HepG2 (cell line): ENCODE results near the gene CDH23. TPM values are rescaled to one million over a fixed set of nuclear protein-coding genes. Genes with fewer than 3 reads are reported as not detected.

Source experiments
- ATAC-seq: fragments of 200-7000 bp; cut with Tn5 transposase; 3 replicates; pipeline ENCODE4 v1.9.1; 2020; ENCODE audit warnings: mild to moderate bottlenecking, moderate library complexity
- BruUV-seq: library from RNA; stranded (reverse); fragments of 400-500 nt; replicated peaks from 2 replicates; lab custom pipeline; 2021; lab: Mats Ljungman, UMichigan
- CTCF ChIA-PET: fragments of 300-600 bp; formaldehyde crosslinking; extraction: SDS; loops from one replicate; lab custom pipeline; 2021; ENCODE audit warnings: low total read pairs, inconsistent platforms, low intra/inter-chr PET ratio; lab: Yijun Ruan, JAX
- POLR2A ChIA-PET: fragments of 350-600 bp; sonication (Branson Sonifier 250); formaldehyde crosslinking; loops from one replicate; lab custom pipeline; 2020; ENCODE audit warnings: antibody characterized with exemption, inconsistent platforms; lab: Yijun Ruan, JAX
- DNase-seq: peaks from one replicate; pipeline ENCODE4 v3.0.0-alpha.2; 2015; ENCODE audit warnings: low spot score
- FAIRE-seq: peaks from 3 replicates; lab custom pipeline; 2011; peaks lifted over from hg19 to GRCh38; lab: Jason Lieb, UNC
- H2AFZ ChIP-seq: one replicate; pipeline ENCODE4 v1.6.1; 2011; ENCODE audit warnings: low read length, inconsistent platforms
- H3K27ac ChIP-seq: fragments of 300-600 bp; 3 replicates; pipeline ENCODE4 v1.8.0; 2011; ENCODE audit warnings: mixed run types, mild to moderate bottlenecking, mixed read lengths, low read length, inconsistent platforms; ENCODE audit not compliant: insufficient read depth; ENCODE audit errors: extremely low read length
- H3K27me3 ChIP-seq, 2 experiments: fragments of 200-600 bp in 1 of 2; 2 replicates in 1 of 2; 3 replicates in 1 of 2; pipeline versions ENCODE4 v1.6.0 to v1.8.0; 2011; ENCODE audit warnings: low read length in 2 of 2, mild to moderate bottlenecking in 2 of 2, moderate library complexity in 2 of 2, inconsistent platforms in 1 of 2; ENCODE audit not compliant: insufficient read depth in 2 of 2, control insufficient read depth in 1 of 2
- H3K36me3 ChIP-seq, 2 experiments: fragments of 200-600 bp in 1 of 2; replicated peaks in 1 of 2; 2 replicates in 1 of 2; 3 replicates in 1 of 2; pipeline versions ENCODE4 v1.5.1 to v1.8.0; 2011; ENCODE audit warnings: low read length in 2 of 2, inconsistent platforms in 1 of 2; ENCODE audit not compliant: insufficient read depth in 2 of 2, control insufficient read depth in 1 of 2
- H3K4me1 ChIP-seq: 2 replicates; pipeline ENCODE4 v1.5.1; 2012; ENCODE audit warnings: low read length, inconsistent platforms; ENCODE audit not compliant: insufficient read depth
- H3K4me2 ChIP-seq: 2 replicates; pipeline ENCODE4 v1.6.0; 2011; ENCODE audit warnings: low read depth, low read length, inconsistent platforms
- H3K4me3 ChIP-seq, 3 experiments: fragments of 200-600 bp in 1 of 3; sonication (generic), shearing (Covaris generic) in 1 of 3; replicated peaks in 1 of 3; 2 replicates each; pipeline ENCODE4 v1.5.1; 2011 to 2016; ENCODE audit warnings: low read length in 3 of 3, inconsistent platforms in 2 of 3, low read depth in 2 of 3, mild to moderate bottlenecking in 2 of 3, control low read depth in 1 of 3, mixed read lengths in 1 of 3; ENCODE audit not compliant: insufficient read depth in 1 of 3
- H3K79me2 ChIP-seq: one replicate; pipeline ENCODE4 v1.6.1; 2011; ENCODE audit warnings: low read length, inconsistent platforms; ENCODE audit not compliant: insufficient read depth
- H3K9ac ChIP-seq: 2 replicates; pipeline ENCODE4 v1.6.0; 2011; ENCODE audit warnings: mild to moderate bottlenecking, low read depth, low read length, inconsistent platforms; ENCODE audit not compliant: insufficient read depth
- H3K9me3 ChIP-seq: 2 replicates; pipeline ENCODE4 v1.5.1; 2012; ENCODE audit warnings: mild to moderate bottlenecking, low read length
- H4K20me1 ChIP-seq: 2 replicates; pipeline ENCODE4 v1.6.0; 2011; ENCODE audit warnings: inconsistent platforms, mild to moderate bottlenecking, low read length, moderate library complexity; ENCODE audit not compliant: insufficient read depth
- PREB ChIP-seq: sonication (generic); formaldehyde crosslinking; IDR thresholded peaks from 2 replicates; pipeline ENCODE4 v1.4.0; 2020; ENCODE audit warnings: missing genetic modification reagents
- SNAPC5 ChIP-seq: sonication (generic); formaldehyde crosslinking; IDR thresholded peaks from 2 replicates; pipeline ENCODE4 v1.8.1; 2023; ENCODE audit warnings: mild to moderate bottlenecking, missing genetic modification reagents, borderline replicate concordance
- SRF ChIP-seq: IDR thresholded peaks from 2 replicates; pipeline ENCODE4 v1.6.1; 2011; ENCODE audit warnings: mild to moderate bottlenecking, low read depth, low read length, moderate library complexity
- TCF12 ChIP-seq, 2 experiments: fragments of 450-650 bp in 1 of 2; sonication (generic) in 1 of 2; formaldehyde crosslinking in 1 of 2; IDR thresholded peaks; 2 replicates each; pipeline versions ENCODE4 v1.6.1 to v1.8.0; 2017 to 2022; ENCODE audit warnings: antibody characterized with exemption in 1 of 2, mild to moderate bottlenecking in 1 of 2, missing genetic modification reagents in 1 of 2, moderate library complexity in 1 of 2
- ZNF670 ChIP-seq: sonication (generic); formaldehyde crosslinking; IDR thresholded peaks from 2 replicates; pipeline ENCODE4 v1.8.0; 2022; ENCODE audit warnings: mild to moderate bottlenecking, missing genetic modification reagents, borderline replicate concordance
- ZNF816 ChIP-seq: sonication (generic); formaldehyde crosslinking; IDR thresholded peaks from 2 replicates; pipeline ENCODE4 v1.8.0; 2022; ENCODE audit warnings: missing genetic modification reagents, mild to moderate bottlenecking, borderline replicate concordance
- WGBS: methylation state at CpG from one replicate; pipeline ENCODE4 v1.1.6; 2017; ENCODE audit warnings: low lambda C conversion rate; 5-methylcytosine and 5-hydroxymethylcytosine counted together
- in situ Hi-C: cut with HindIII; loops from 2 replicates; pipeline ENCODE4 v1.10.0; 2017; ENCODE audit warnings: low pct_unique_long_range_greater_than_20kb; ENCODE audit not compliant: extremely low pct_ligation_motif_present
- intact Hi-C: fragments of 100-400 bp; cut with micrococcal nuclease; formaldehyde crosslinking; loops from one replicate; pipeline ENCODE4 v1.10.0; 2022; ENCODE audit not compliant: unreplicated experiment
- polyA plus RNA-seq, 8 experiments: library from polyadenylated mRNA; depleted of rRNA in 3 of 8; stranded (reverse) in 7 of 8; unstranded in 1 of 8; fragments of >200 nt; fragmentation: Illumina TruSeq in 4 of 8; extraction: Trizol in 4 of 8; gene quantifications; 2 replicates each; pipeline versions ENCODE4 v1.2.1 to v1.2.3, GENCODE V29; 2011 to 2016; ENCODE audit warnings: low read depth in 4 of 8, missing spikeins in 1 of 8, mixed read lengths in 1 of 8; ENCODE audit not compliant: insufficient read depth in 1 of 8
- total RNA-seq, 5 experiments: library from RNA; depleted of rRNA; stranded (reverse); fragments of >200 nt; fragmentation: Illumina TruSeq; extraction: Trizol; gene quantifications; 2 replicates each; pipeline ENCODE4 v1.2.3, GENCODE V29; 2016; ENCODE audit warnings: low read depth in 1 of 5
- TF ChIP-seq, protein P1 (sequence below): sonication (generic); formaldehyde crosslinking; IDR thresholded peaks from 2 replicates; pipeline ENCODE4 v1.4.0; 2020; ENCODE audit warnings: missing genetic modification reagents

CDH23 gene
- total and polyA plus RNA-seq, 2 of the 13 experiments (the other 11 are each of a cell fraction or from before 2014, with no cell fraction given): 0.13 TPM; not detected in 1

- intact Hi-C loops (no loop called here), in situ Hi-C loops (no loop called here)
- no peaks in the 10 kb centered on the region for H3K79me2 ChIP-seq
- ChIA-PET POLR2A (no interaction called here), CTCF (no interaction called here)
- no peak overlapping the region for H3K9ac ChIP-seq
- H3K27ac ChIP-seq: no peak overlapping the region
- no peak for TF ChIP-seq SNAPC5 (CRISPR knock-in tag)
- H4K20me1 ChIP-seq: no peaks in the 10 kb centered on the region
- no peak for DNase-seq
- BruUV-seq: no TSS peak
- H3K36me3 ChIP-seq: no peaks in the 10 kb centered on the region
- peaks cover 3 to 30% of the 10 kb centered on the region in 2 experiments; a peak in 4 of 5 replicates for H3K27me3 ChIP-seq
- H3K4me1 ChIP-seq: no peaks in the 10 kb centered on the region
- 30% methylated on average over 4 of the region's 4 CpGs for WGBS
- FAIRE-seq: no peak
- H2AFZ ChIP-seq: no peak overlapping the region
- H3K9me3 ChIP-seq: no peaks in the 10 kb centered on the region
- no peak overlapping the region for H3K4me2 ChIP-seq
- no peak for ATAC-seq
- no peak overlapping the region for H3K4me3 ChIP-seq
Measured at GRCh38 chr10:71530781-71531180, 134.1 kb downstream of the CDH23 start.

DNA sequence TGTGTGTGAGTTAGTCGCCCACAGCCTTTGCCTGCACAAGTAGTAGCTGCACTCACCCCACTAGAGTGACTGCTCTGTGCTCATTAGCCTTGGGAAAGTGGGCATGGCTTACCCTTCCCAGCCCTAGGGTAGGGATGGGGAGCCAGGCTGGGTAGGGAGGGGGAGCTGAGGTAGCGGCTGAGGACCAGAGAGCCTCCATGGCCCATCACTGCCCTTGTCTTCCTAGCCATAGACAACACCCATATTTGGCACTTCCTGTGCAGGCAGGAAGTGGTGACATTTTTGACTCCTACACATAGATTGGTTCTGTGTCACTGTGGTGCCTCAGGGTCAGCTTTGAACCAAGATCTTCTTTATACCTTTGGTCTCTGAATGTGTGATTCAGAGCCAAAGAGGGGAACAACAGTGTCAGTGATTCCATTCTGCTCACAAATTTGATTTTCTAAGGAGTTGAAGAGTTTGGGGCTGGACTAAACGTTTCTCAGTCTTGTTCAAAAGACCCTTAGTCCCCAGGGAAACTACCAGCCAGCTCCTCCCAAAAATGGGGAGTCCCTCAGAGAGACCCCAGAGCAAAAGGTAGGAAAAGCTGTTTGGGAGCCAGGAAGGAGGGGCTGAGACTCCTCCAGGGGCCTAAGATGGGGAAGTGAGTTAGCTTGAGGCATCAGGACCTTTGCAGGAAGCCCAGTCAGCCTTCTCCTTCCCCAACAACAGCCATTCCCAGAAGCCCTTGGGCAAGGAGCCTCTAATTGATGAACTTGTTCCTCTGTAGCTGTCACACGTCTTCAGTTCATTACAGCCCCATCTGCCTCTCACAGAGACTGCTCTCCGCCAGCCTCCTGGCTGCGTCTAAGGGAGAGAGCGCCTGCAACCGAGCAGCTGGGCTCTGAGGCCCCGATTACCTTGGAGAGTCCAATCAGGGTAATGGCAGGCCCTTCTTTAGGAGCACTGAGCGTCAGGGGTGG, 135.0 kb downstream of the CDH23 start:
- TF ChIP-seq ZNF670 (CRISPR knock-in tag) (no peak), TCF12 (IDR thresholded peaks at IDR 0.05) (no peak), TCF12 (CRISPR knock-in tag; IDR thresholded peaks at IDR 0.05) (no peak), ZNF816 (CRISPR knock-in tag) (no peak), PREB (CRISPR knock-in tag) (no peak), SRF (peak; percentile 43; the same call in 1 of the 2 replicates)
- TF ChIP-seq, protein P1, sequence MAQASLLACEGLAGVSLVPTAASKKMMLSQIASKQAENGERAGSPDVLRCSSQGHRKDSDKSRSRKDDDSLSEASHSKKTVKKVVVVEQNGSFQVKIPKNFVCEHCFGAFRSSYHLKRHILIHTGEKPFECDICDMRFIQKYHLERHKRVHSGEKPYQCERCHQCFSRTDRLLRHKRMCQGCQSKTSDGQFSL (CRISPR knock-in tag): no peak
- intact Hi-C loops: no loop called here
- no peaks in the 10 kb centered on the region for H3K9me3 ChIP-seq
- H2AFZ ChIP-seq: no peak overlapping the region
- 65% methylated on average over 7 of the region's 10 CpGs for WGBS
- no peaks in the 10 kb centered on the region for H3K4me1 ChIP-seq
- POLR2A ChIA-PET: no interaction called here
- BruUV-seq: no TSS peak
- CTCF ChIA-PET: no interaction called here
- no peaks in the 10 kb centered on the region for H3K79me2 ChIP-seq
- peaks cover 4 to 34% of the 10 kb centered on the region in 2 experiments; a peak in 3 of 5 replicates for H3K27me3 ChIP-seq
- H4K20me1 ChIP-seq: no peaks in the 10 kb centered on the region
- no peaks in the 10 kb centered on the region for H3K36me3 ChIP-seq
- H3K27ac ChIP-seq: no peak overlapping the region
- DNase-seq (no peak), ATAC-seq (no peak), FAIRE-seq (no peak)
- H3K4me2 ChIP-seq: no peak overlapping the region
- H3K4me3 ChIP-seq: no peak overlapping the region
- in situ Hi-C loops: no loop called here
- H3K9ac ChIP-seq: no peak overlapping the region
